ENCODE measurements around the gene MLLT3. TPM values are rescaled to one million over a fixed set of nuclear protein-coding genes. Genes with fewer than 3 reads are reported as not detected.

MLLT3 gene
- total RNA-seq, 1 donor = 17.4 TPM

DNA sequence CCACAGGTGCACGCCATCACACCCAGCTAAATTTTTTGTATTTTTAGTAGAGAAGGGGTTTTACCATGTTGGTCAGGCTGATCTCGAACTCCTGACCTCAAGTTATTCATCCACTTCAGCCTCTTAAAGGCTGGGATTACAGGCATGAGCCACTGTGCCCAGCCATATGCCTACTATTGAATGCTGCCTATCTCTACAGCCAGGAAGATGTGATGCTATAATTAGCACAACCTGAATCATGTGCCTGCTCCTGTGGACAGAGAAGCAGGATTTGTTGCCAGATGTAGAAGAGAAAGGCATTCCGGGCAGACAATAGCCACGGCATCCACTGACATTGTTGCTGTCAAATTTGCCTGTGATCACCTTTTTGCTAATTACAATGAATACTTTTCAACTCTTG, 24.4 kb upstream of the MLLT3 start:
- H3K27me3 ChIP-seq (ENCODE audit: insufficient read depth, low read length) = peaks cover 22% of the 10 kb centered on the region
- no peak overlapping the region for H2AFZ ChIP-seq (ENCODE audit: low read length)
- no peak for DNase-seq (ENCODE audit: insufficient read length, low spot score, missing footprints)
- TF ChIP-seq, protein P1, sequence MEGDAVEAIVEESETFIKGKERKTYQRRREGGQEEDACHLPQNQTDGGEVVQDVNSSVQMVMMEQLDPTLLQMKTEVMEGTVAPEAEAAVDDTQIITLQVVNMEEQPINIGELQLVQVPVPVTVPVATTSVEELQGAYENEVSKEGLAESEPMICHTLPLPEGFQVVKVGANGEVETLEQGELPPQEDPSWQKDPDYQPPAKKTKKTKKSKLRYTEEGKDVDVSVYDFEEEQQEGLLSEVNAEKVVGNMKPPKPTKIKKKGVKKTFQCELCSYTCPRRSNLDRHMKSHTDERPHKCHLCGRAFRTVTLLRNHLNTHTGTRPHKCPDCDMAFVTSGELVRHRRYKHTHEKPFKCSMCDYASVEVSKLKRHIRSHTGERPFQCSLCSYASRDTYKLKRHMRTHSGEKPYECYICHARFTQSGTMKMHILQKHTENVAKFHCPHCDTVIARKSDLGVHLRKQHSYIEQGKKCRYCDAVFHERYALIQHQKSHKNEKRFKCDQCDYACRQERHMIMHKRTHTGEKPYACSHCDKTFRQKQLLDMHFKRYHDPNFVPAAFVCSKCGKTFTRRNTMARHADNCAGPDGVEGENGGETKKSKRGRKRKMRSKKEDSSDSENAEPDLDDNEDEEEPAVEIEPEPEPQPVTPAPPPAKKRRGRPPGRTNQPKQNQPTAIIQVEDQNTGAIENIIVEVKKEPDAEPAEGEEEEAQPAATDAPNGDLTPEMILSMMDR (IDR thresholded peaks at IDR 0.05; ENCODE audit: extremely low read depth, low read depth, low read length) = no peak
- no peaks in the 10 kb centered on the region for H3K79me2 ChIP-seq (ENCODE audit: insufficient read depth, low read length)
- H3K4me3 ChIP-seq (ENCODE audit: insufficient read depth, low read length) = no peak overlapping the region
- no peak overlapping the region for H3K4me2 ChIP-seq (ENCODE audit: insufficient read depth, low read length)
- no peaks in the 10 kb centered on the region for H3K36me3 ChIP-seq (ENCODE audit: insufficient read depth, low read length)
- H3K4me1 ChIP-seq (ENCODE audit: insufficient read depth, low read length) = no peaks in the 10 kb centered on the region
- no peaks in the 10 kb centered on the region for H3K9me3 ChIP-seq (ENCODE audit: low read depth, low read length)
- no peak overlapping the region for H3K27ac ChIP-seq (ENCODE audit: low read depth, low read length)
- H4K20me1 ChIP-seq (ENCODE audit: insufficient read depth, low read length) = no peaks in the 10 kb centered on the region

DNA sequence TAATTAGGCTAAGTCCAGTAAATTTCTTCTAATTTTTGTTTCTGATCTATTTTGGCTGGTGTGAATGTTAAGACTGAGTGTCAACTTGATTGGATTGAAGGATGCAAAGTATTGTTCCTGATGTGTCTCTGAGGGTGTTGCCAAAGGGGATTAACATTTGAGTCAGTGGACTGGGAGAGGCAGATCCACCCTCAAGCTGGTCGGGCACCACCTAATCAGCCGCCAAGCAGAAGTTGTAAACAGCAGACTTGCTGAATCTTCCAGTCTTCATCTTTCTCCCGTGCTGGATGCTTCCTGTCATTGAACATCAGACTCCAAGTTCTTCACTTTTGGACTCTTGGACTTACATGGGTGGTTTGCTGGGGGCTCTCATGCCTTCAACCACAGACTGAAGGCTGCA, 21.4 kb upstream of the MLLT3 start:
- H3K27me3 ChIP-seq (ENCODE audit: insufficient read depth, low read length) = peaks cover 22% of the 10 kb centered on the region
- no peaks in the 10 kb centered on the region for H3K79me2 ChIP-seq (ENCODE audit: insufficient read depth, low read length)
- peaks cover 4% of the 10 kb centered on the region for H3K4me1 ChIP-seq (ENCODE audit: insufficient read depth, low read length)
- no peaks in the 10 kb centered on the region for H3K36me3 ChIP-seq (ENCODE audit: insufficient read depth, low read length)
- no peak overlapping the region for H2AFZ ChIP-seq (ENCODE audit: low read length)
- no peak for DNase-seq (ENCODE audit: insufficient read length, low spot score, missing footprints)
- no peak overlapping the region for H3K4me2 ChIP-seq (ENCODE audit: insufficient read depth, low read length)
- TF ChIP-seq, protein P1 (IDR thresholded peaks at IDR 0.05; ENCODE audit: extremely low read depth, low read depth, low read length) = no peak
- no peak overlapping the region for H3K4me3 ChIP-seq (ENCODE audit: insufficient read depth, low read length)
- no peaks in the 10 kb centered on the region for H4K20me1 ChIP-seq (ENCODE audit: insufficient read depth, low read length)
- H3K27ac ChIP-seq (ENCODE audit: low read depth, low read length) = no peak overlapping the region
- H3K9me3 ChIP-seq (ENCODE audit: low read depth, low read length) = no peaks in the 10 kb centered on the region

DNA sequence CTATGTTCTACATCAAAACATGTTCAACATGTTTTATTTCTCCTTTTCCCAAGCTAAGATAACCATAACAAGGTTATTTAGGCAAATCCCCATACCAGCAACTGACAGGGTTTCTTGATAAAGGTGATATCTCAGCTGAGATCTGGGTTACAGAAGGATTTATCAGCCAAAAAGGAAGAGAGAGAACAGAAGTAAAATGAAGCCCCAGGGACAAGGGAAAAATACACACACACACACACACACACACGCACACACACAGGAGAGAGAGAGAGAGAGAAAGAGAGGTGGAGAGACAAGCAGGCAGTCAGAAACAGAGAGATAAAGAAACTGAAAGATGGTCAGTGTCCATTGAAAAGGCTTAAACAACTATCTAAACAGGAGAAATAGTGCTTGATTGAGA, 19.7 kb upstream of the MLLT3 start:
- DNase-seq (ENCODE audit: insufficient read length, low spot score, missing footprints) = no peak
- TF ChIP-seq, protein P1 (IDR thresholded peaks at IDR 0.05; ENCODE audit: extremely low read depth, low read depth, low read length) = no peak
- no peak overlapping the region for H3K27ac ChIP-seq (ENCODE audit: low read depth, low read length)
- no peaks in the 10 kb centered on the region for H3K9me3 ChIP-seq (ENCODE audit: low read depth, low read length)
- H3K4me1 ChIP-seq (ENCODE audit: insufficient read depth, low read length) = peaks cover 4% of the 10 kb centered on the region
- H2AFZ ChIP-seq (ENCODE audit: low read length) = no peak overlapping the region
- no peak overlapping the region for H3K4me2 ChIP-seq (ENCODE audit: insufficient read depth, low read length)
- no peaks in the 10 kb centered on the region for H3K36me3 ChIP-seq (ENCODE audit: insufficient read depth, low read length)
- no peaks in the 10 kb centered on the region for H4K20me1 ChIP-seq (ENCODE audit: insufficient read depth, low read length)
- peaks cover 19% of the 10 kb centered on the region for H3K27me3 ChIP-seq (ENCODE audit: insufficient read depth, low read length)
- no peak overlapping the region for H3K4me3 ChIP-seq (ENCODE audit: insufficient read depth, low read length)
- H3K79me2 ChIP-seq (ENCODE audit: insufficient read depth, low read length) = no peaks in the 10 kb centered on the region

DNA sequence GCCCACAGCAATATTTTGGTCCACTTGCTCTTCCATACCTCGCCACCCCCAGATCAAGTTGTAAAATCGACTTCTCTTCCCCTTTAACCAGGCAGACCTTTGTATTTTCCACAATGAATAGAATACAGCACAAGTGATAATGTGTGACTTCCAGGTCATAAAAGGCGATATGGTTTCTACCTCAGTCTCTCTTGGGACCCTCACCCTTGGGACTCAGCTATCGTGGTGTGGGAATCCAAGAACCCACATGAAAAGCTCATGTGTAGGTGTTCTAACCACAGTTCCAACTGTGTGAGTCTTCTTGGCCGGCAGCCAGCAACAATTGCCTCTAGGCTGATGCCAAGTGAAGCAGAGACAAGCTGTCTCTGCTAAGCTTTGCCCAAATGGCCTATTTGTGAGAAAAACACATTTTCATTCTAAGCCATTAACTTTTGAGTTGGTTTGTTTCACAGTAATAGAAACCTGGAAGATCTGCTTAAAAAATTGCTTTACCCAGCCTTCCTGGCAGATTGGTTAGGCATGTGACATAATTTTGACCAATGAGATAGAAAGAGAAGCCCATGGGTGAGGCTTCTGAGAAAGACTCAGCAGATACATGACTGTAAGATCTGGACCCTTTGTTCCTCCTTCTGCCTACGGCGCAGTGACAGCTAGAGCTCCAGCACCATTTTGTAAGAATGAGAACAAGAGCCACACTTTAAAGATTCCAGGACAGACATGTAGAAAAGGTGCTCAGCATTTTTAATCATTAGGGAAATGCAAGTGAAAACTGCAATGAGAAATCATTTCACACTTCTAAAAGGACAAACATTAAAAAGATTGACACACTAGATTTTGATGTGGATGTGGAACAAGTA, 18.3 kb upstream of the MLLT3 start:
- no peaks in the 10 kb centered on the region for H3K9me3 ChIP-seq (ENCODE audit: low read depth, low read length)
- no peaks in the 10 kb centered on the region for H3K79me2 ChIP-seq (ENCODE audit: insufficient read depth, low read length)
- TF ChIP-seq, protein P1 (IDR thresholded peaks at IDR 0.05; ENCODE audit: extremely low read depth, low read depth, low read length) = no peak
- no peak overlapping the region for H3K4me3 ChIP-seq (ENCODE audit: insufficient read depth, low read length)
- H3K4me2 ChIP-seq (ENCODE audit: insufficient read depth, low read length) = no peak overlapping the region
- H4K20me1 ChIP-seq (ENCODE audit: insufficient read depth, low read length) = no peaks in the 10 kb centered on the region
- H3K4me1 ChIP-seq (ENCODE audit: insufficient read depth, low read length) = peaks cover 4% of the 10 kb centered on the region
- DNase-seq (ENCODE audit: insufficient read length, low spot score, missing footprints) = no peak
- H2AFZ ChIP-seq (ENCODE audit: low read length) = no peak overlapping the region
- peaks cover 14% of the 10 kb centered on the region for H3K27me3 ChIP-seq (ENCODE audit: insufficient read depth, low read length)
- no peaks in the 10 kb centered on the region for H3K36me3 ChIP-seq (ENCODE audit: insufficient read depth, low read length)
- H3K27ac ChIP-seq (ENCODE audit: low read depth, low read length) = no peak overlapping the region

All from osteoblast (primary cell).